HG03135 (cell line): ENCODE data around the gene CHST11.
"Not testable (repeated sequence)": the region's sequence is repeated elsewhere in the genome, so short reads cannot be mapped to it uniquely, and the experiment has no call there.

Experiments
- ATAC-seq: cut with Tn5 transposase; IDR thresholded peaks from one replicate; pipeline ENCODE4 v1.9.1; 2021; ENCODE audit warnings: mild to moderate bottlenecking, moderate library complexity; ENCODE audit not compliant: unreplicated experiment

Gene CHST11

GRCh38 chr12:104727726-104728465, 271.1 kb downstream of the CHST11 start:
- no peak for ATAC-seq

GRCh38 chr12:104729091-104729490, 272.3 kb downstream of the CHST11 start:
- no peak for ATAC-seq

GRCh38 chr12:104729610-104730446, 273.1 kb downstream of the CHST11 start:
- no peak for ATAC-seq

- no peak for ATAC-seq
Observed at GRCh38 chr12:104730763-104731162, 274.0 kb downstream of the CHST11 start.

- no peak for ATAC-seq
Observed at GRCh38 chr12:104733717-104734175, 277.0 kb downstream of the CHST11 start.

GRCh38 chr12:104734541-104735095, 277.9 kb downstream of the CHST11 start:
- ATAC-seq = no peak

- no peak for ATAC-seq
Observed at GRCh38 chr12:104735801-104736200, 279.1 kb downstream of the CHST11 start.

- no peak for ATAC-seq
Observed at GRCh38 chr12:104736307-104736706, 279.6 kb downstream of the CHST11 start.

- no peak for ATAC-seq
Observed at GRCh38 chr12:104737113-104737512, 280.4 kb downstream of the CHST11 start.

GRCh38 chr12:104737791-104738301, 281.1 kb downstream of the CHST11 start:
- no peak for ATAC-seq

GRCh38 chr12:104738331-104738730, 281.6 kb downstream of the CHST11 start:
- ATAC-seq = no peak

- no peak for ATAC-seq
Observed at GRCh38 chr12:104738776-104739642, 282.3 kb downstream of the CHST11 start.

GRCh38 chr12:104740668-104741067, 283.9 kb downstream of the CHST11 start:
- ATAC-seq = peak; percentile 68

GRCh38 chr12:104741077-104741476, 284.3 kb downstream of the CHST11 start:
- peak; percentile 20 for ATAC-seq

GRCh38 chr12:104741497-104742367, 285.0 kb downstream of the CHST11 start:
- no peak for ATAC-seq

GRCh38 chr12:104742551-104743201, 285.9 kb downstream of the CHST11 start:
- no peak for ATAC-seq

- no peak for ATAC-seq
Observed at GRCh38 chr12:104743202-104743580, 286.4 kb downstream of the CHST11 start.

GRCh38 chr12:104743753-104744548, 287.2 kb downstream of the CHST11 start:
- ATAC-seq = not testable (repeated sequence)
